Spleen (tissue), 11 donors: ENCODE data around the gene FZD8. TPM values are rescaled to one million over a fixed set of nuclear protein-coding genes. Genes with fewer than 3 reads are reported as not detected.

Source experiments
- DNase-seq: peaks from one replicate; pipeline ENCODE4 v3.0.0-alpha.2; 2020
- H3K27ac ChIP-seq, 8 donors: fragments of 200-600 bp; sonication (generic) in 7 of 8; 1 replicate in 4 of 8; 2 replicates in 4 of 8; pipeline versions ENCODE4 v1.5.0 to v1.8.0; 2016 to 2021; ENCODE audit warnings: inconsistent platforms in 4 of 8, mild to moderate bottlenecking in 4 of 8, moderate library complexity in 1 of 8
- H3K27me3 ChIP-seq, 7 donors: fragments of 200-600 bp; sonication (generic) in 6 of 7; replicated peaks in 1 of 7; 1 replicate in 4 of 7; 2 replicates in 3 of 7; pipeline versions ENCODE4 v1.5.0 to v1.8.0; 2016 to 2021; ENCODE audit warnings: inconsistent platforms in 3 of 7, mild to moderate bottlenecking in 1 of 7
- H3K36me3 ChIP-seq, 6 donors: fragments of 200-600 bp; sonication (generic) in 5 of 6; 1 replicate in 4 of 6; 2 replicates in 2 of 6; pipeline versions ENCODE4 v1.5.0 to v1.8.0; 2016 to 2021; ENCODE audit warnings: inconsistent platforms in 2 of 6
- H3K4me1 ChIP-seq, 6 donors: fragments of 200-600 bp; sonication (generic) in 5 of 6; 1 replicate in 3 of 6; 2 replicates in 3 of 6; pipeline versions ENCODE4 v1.5.0 to v1.8.0; 2016 to 2021; ENCODE audit warnings: inconsistent platforms in 3 of 6
- H3K4me3 ChIP-seq, 8 donors: fragments of 200-600 bp; sonication (generic) in 7 of 8; 1 replicate in 4 of 8; 2 replicates in 4 of 8; pipeline versions ENCODE4 v1.5.0 to v1.8.0; 2016 to 2021; ENCODE audit warnings: inconsistent platforms in 4 of 8, mild to moderate bottlenecking in 4 of 8, moderate library complexity in 2 of 8
- H3K9me3 ChIP-seq, 8 donors: fragments of 200-600 bp; sonication (generic) in 7 of 8; 1 replicate in 4 of 8; 2 replicates in 4 of 8; pipeline versions ENCODE4 v1.5.0 to v1.8.0; 2016 to 2021; ENCODE audit warnings: inconsistent platforms in 4 of 8
- POLR2A ChIP-seq, 3 donors: fragments of 450-650 bp; IDR thresholded peaks; one replicate each; pipeline ENCODE4 v1.5.1; 2017; ENCODE audit warnings: antibody characterized with exemption in 3 of 3, mild to moderate bottlenecking in 1 of 3
- POLR2AphosphoS5 ChIP-seq, 3 donors: sonication (generic); formaldehyde crosslinking; IDR thresholded peaks; one replicate each; pipeline ENCODE4 v1.5.1; 2017; ENCODE audit warnings: antibody characterized with exemption in 3 of 3
- WGBS, 5 donors: extraction: QIAGEN DNeasy Blood & Tissue Kit in 3 of 5; methylation state at CpG; one replicate each; pipeline versions ENCODE4 v1.1.5 to v1.1.7; 2013 to 2018; 5-methylcytosine and 5-hydroxymethylcytosine counted together
- intact Hi-C: fragments of 100-400 bp; cut with DNase I; formaldehyde crosslinking; loops from one replicate; pipeline ENCODE4 v1.15.0; 2023; ENCODE audit warnings: low total_unique reads
- polyA plus RNA-seq, 3 donors: library from polyadenylated mRNA; stranded (reverse); fragments of 200-250 nt; gene quantifications; one replicate each; pipeline ENCODE4 v1.2.1, GENCODE V29; 2013
- total RNA-seq, 7 donors: library from RNA; depleted of rRNA in 3 of 7; stranded (reverse); fragments of >200 nt in 3 of 7; fragmentation: NEBNext Ultra II Directional in 4 of 7; extraction: Animal tissue kit (Norgen Biotek cat#: 25700) in 4 of 7; gene quantifications; one replicate each; pipeline versions ENCODE4 v1.1.0 to v1.2.1, GENCODE V29; 2016 to 2021
- TF ChIP-seq, protein P1 (sequence below), 11 experiments: fragments of 200-600 bp in 7 of 11; fragments of 450-650 bp in 4 of 11; sonication (generic) in 4 of 11; IDR thresholded peaks in 8 of 11; conservative IDR thresholded peaks in 3 of 11; 1 replicate in 7 of 11; 2 replicates in 4 of 11; pipeline versions ENCODE4 v1.4.0 to v1.8.0; 2016 to 2021; ENCODE audit warnings: antibody characterized with exemption in 11 of 11, inconsistent platforms in 4 of 11, mild to moderate bottlenecking in 1 of 11
- donor health status: healthy with polysubstance abuse.
- donor health status: DM: no; HTN: no; CAD: no; lungs with moderate emphysema.
- donor health status: DM: no; HTN: no; CAD: no.
- donor health status: Bipolar disorder and iron deficiency.
- donor health status: healthy.
- donor health status: DM: no; HTN: no; CAD: no.
- donor health status: DM: yes; HTN: yes; CAD: no.

Gene FZD8
- total and polyA plus RNA-seq, 10 donors = 0.93 to 37.6 (median 16.4) TPM

DNA sequence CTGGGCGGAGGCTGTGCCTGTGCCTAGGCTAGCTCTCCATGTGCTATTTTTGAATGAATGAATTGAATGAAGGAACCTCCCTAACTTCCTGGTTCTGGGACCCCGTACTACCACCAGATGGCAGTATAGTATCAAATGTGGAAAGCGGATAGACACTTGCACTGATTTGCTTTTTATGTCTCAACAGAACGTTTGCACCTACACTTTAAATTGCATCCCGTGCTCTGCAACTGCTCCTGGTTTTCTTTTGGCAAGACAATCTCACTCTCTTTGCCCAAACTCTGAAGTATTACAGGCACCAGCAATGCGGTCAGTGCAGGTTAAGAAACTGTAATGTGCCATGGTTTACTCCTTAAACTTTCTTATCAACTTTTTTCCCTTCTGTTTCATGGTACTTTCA is 6.5 kb downstream of the FZD8 start:
- no peak overlapping the region for H3K27ac ChIP-seq
- no peaks in the 10 kb centered on the region for H3K9me3 ChIP-seq
- no peak for DNase-seq
- peaks cover 0 to 45% (median 27%) of the 10 kb centered on the region in 6 donors for H3K4me1 ChIP-seq
- WGBS, 5 donors = 17 to 23% (median 18%) methylated on average over 6 of the region's 6 CpGs
- no peaks in the 10 kb centered on the region for H3K36me3 ChIP-seq
- H3K27me3 ChIP-seq = peaks cover 0 to 56% (median 14%) of the 10 kb centered on the region in 7 donors
- H3K4me3 ChIP-seq = no peak overlapping the region
- TF ChIP-seq, protein P1, sequence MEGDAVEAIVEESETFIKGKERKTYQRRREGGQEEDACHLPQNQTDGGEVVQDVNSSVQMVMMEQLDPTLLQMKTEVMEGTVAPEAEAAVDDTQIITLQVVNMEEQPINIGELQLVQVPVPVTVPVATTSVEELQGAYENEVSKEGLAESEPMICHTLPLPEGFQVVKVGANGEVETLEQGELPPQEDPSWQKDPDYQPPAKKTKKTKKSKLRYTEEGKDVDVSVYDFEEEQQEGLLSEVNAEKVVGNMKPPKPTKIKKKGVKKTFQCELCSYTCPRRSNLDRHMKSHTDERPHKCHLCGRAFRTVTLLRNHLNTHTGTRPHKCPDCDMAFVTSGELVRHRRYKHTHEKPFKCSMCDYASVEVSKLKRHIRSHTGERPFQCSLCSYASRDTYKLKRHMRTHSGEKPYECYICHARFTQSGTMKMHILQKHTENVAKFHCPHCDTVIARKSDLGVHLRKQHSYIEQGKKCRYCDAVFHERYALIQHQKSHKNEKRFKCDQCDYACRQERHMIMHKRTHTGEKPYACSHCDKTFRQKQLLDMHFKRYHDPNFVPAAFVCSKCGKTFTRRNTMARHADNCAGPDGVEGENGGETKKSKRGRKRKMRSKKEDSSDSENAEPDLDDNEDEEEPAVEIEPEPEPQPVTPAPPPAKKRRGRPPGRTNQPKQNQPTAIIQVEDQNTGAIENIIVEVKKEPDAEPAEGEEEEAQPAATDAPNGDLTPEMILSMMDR (IDR thresholded peaks at IDR 0.05 in 8 of 11, conservative IDR thresholded peaks at IDR 0.05 in 3 of 11) = peak; percentile 36 to 87 (median 79)
- TF ChIP-seq POLR2AphosphoS5 (IDR thresholded peaks at IDR 0.05) (no peak), POLR2A (IDR thresholded peaks at IDR 0.05) (no peak)
- intact Hi-C loops = loop anchor here (5.0 to 10.0 kb wide), 2 partner anchors 1142 to 1249 kb away; no protein-coding TSS in a partner anchor

DNA sequence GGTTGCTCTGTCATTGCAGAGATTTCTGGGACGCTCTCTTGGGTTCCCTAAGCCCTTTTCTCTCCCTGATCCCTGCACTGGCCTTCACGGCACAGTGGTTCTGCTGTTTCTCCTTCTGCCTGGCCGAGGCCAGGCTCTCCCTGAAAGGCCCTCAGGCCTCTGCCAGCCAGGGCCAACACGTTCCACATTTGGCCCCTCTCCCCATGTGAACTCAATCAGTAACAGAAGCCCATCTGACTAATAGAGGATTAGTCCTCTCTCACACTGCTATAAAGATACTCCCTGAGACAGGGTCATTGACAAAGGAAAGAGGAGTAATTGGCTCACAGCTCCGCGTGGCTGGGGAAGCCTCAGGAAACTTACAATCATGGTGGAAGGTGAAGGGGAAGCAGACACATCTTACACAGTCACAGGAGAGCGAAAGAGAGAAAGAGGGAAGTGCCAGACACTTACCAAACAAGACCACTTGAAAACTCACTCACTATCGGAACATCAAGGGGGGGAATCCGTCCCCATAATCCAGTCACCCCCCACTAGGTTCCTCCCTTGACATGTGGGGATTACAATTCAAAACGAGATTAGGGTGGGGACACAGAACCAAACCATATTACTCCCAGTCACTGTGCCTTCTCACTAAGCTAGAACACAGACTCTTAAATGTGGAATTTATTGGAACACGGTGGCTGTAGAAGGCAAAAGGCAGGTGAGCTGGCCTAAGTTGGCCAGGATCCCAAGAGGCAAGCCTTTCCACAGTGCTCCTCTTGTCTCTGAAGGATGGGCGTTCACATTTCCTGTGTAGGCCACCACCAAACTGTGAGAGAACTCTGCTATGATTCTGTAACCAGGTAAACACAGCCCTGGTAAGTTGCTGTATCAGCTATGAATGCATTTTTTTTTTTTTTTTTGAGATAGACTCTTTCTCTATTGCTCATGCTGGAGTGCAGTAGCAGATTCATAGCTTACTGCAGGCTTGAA is 8.8 kb downstream of the FZD8 start:
- peaks cover 0 to 34% (median 0%) of the 10 kb centered on the region in 7 donors for H3K27me3 ChIP-seq
- no peak overlapping the region for H3K27ac ChIP-seq
- H3K9me3 ChIP-seq = peaks cover 0 to 5% (median 0%) of the 10 kb centered on the region in 8 donors
- 50 to 57% (median 52%) methylated on average over 11 to 12 of the region's 12 CpGs for WGBS, 5 donors
- peaks cover 0 to 27% (median 18%) of the 10 kb centered on the region in 6 donors for H3K4me1 ChIP-seq
- DNase-seq = no peak
- H3K4me3 ChIP-seq = no peak overlapping the region
- no peak for TF ChIP-seq POLR2AphosphoS5 (IDR thresholded peaks at IDR 0.05)
- TF ChIP-seq POLR2A (IDR thresholded peaks at IDR 0.05) = no peak
- TF ChIP-seq, protein P1 (IDR thresholded peaks at IDR 0.05 in 8 of 11, conservative IDR thresholded peaks at IDR 0.05 in 3 of 11) = no peak
- no peaks in the 10 kb centered on the region for H3K36me3 ChIP-seq
- intact Hi-C loops = loop anchor here (10.0 kb wide), 1 partner anchor 1252 kb away; no protein-coding TSS in a partner anchor

DNA sequence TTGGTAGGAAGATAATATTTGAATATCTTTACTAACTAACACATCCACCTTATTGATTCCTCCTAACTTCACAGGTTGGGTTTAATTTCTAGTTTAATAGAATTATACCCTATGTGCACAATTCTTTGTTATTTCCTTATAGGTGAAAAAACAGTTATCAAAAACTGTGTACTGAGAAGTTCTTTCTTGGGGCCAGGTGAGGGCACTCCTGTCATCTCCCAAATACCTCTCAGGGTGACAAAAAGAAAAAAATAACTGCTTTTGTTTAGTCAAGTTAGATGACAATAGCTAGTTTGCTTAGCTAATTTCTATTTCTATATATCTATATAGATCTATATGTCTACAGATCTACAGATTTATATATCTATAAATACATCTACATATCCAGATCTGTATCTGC is 10.1 kb downstream of the FZD8 start:
- Histone ChIP-seq H3K9me3 (peaks cover 0 to 5% (median 0%) of the 10 kb centered on the region in 8 donors), H3K4me3 (no peak overlapping the region), H3K4me1 (peaks cover 0 to 19% (median 13%) of the 10 kb centered on the region in 6 donors), H3K36me3 (no peaks in the 10 kb centered on the region), H3K27ac (no peak overlapping the region), H3K27me3 (peaks cover 0 to 21% (median 0%) of the 10 kb centered on the region in 7 donors)
- no peak for DNase-seq
- intact Hi-C loops = loop anchor here (10.0 kb wide), 1 partner anchor 1253 kb away; no protein-coding TSS in a partner anchor
- TF ChIP-seq POLR2AphosphoS5 (IDR thresholded peaks at IDR 0.05) (no peak), POLR2A (IDR thresholded peaks at IDR 0.05) (no peak)
- TF ChIP-seq, protein P1 (IDR thresholded peaks at IDR 0.05 in 8 of 11, conservative IDR thresholded peaks at IDR 0.05 in 3 of 11) = no peak

DNA sequence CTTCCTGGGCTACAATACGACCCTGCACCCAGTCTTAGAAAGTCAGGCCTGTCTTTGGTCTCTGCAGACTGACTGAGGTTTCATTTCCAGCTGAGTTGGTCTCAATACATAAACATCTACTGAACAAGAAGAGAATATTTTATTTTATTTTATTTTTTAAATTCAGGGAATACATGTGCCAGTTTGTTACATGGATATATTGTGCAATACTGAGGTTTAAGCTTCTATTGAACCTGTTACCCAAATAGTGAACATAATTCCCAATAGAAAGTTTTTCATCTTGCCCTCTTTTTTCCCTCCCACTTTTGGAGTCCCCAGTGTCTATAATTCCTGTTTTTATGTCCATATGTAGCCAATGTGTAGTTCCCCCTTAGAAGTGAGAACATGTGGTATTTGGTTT is 10.7 kb downstream of the FZD8 start:
- H3K4me3 ChIP-seq = no peak overlapping the region
- no peak overlapping the region for H3K27ac ChIP-seq
- peaks cover 0 to 15% (median 0%) of the 10 kb centered on the region in 7 donors for H3K27me3 ChIP-seq
- peaks cover 0 to 5% (median 0%) of the 10 kb centered on the region in 8 donors for H3K9me3 ChIP-seq
- H3K36me3 ChIP-seq = no peaks in the 10 kb centered on the region
- no peak for DNase-seq
- no peak for TF ChIP-seq POLR2A (IDR thresholded peaks at IDR 0.05)
- 73 to 97% (median 83%) methylated on average over 1 of the region's 1 CpG for whole genome bisulfite sequencing, 5 donors
- intact Hi-C loops = loop anchor here (10.0 kb wide), 1 partner anchor 1253 kb away; no protein-coding TSS in a partner anchor
- peaks cover 0 to 13% (median 8%) of the 10 kb centered on the region in 6 donors for H3K4me1 ChIP-seq
